Measurements from ENCODE around the gene RGS10.

Gene RGS10

GRCh38 chr10:119517235-119518141 lies 25.0 kb downstream of the RGS10 start:
- no peak for DNase-seq

- no peak for DNase-seq
Measured at GRCh38 chr10:119516381-119517234, 25.9 kb downstream of the RGS10 start.

GRCh38 chr10:119515511-119516045 lies 26.9 kb downstream of the RGS10 start:
- DNase-seq, result no peak

DNA sequence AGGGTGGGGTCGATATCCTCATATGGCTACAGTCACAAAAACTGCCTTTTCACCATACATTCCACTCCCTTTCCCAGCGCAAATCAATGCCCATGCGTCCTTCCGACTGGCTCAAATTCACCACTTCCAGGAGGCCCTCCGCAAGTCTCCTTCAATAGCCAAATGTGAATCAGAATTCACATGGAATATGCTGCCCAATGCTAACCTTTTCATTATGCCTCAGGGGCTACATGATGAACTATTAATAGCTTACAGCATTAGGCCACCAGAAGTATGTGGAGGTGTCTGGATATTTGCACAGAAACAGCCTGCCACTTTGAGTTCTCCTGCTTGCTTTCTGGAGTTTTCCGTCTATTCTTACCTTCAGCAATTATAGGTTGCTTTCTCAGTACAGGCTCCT lies 27.7 kb downstream of the RGS10 start:
- DNase-seq, result no peak

DNA sequence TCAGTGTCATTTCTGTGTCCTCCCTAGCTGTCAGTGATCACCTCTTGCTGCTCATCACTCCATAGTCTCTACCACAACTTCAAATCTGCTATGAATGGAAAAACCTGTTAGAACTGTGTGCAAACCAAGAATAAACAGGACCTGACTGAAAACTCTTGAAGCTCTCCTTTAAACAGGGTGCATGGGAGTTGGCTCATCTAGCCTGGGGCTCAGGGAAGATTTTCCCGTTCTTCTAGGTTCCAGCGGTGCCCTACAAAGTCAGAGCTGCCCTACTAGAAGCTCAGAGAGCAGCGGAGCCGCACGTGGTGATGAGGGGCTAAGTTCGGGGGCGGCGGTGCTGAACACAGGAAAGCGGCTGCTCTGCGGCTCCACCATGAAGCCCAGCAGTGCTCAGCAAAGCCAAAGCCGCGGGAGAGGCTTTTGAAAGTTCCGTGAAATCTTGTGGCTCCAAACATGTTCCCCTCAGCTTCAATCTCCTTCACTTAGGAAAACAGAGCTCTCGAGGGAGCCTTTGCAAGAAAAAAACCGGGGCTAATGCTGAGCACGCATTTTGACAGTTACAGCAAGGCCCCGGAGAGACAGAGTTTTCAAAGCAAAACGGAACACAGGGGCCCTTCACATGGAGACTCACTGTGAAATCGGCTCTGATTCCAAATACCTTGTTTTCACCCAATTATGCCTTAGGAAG lies 30.5 kb downstream of the RGS10 start:
- no peak for DNase-seq

- DNase-seq, result no peak
Measured at GRCh38 chr10:119509909-119510451, 32.5 kb downstream of the RGS10 start.

GRCh38 chr10:119507115-119507514 lies 35.4 kb downstream of the RGS10 start:
- DNase-seq, result no peak

DNA sequence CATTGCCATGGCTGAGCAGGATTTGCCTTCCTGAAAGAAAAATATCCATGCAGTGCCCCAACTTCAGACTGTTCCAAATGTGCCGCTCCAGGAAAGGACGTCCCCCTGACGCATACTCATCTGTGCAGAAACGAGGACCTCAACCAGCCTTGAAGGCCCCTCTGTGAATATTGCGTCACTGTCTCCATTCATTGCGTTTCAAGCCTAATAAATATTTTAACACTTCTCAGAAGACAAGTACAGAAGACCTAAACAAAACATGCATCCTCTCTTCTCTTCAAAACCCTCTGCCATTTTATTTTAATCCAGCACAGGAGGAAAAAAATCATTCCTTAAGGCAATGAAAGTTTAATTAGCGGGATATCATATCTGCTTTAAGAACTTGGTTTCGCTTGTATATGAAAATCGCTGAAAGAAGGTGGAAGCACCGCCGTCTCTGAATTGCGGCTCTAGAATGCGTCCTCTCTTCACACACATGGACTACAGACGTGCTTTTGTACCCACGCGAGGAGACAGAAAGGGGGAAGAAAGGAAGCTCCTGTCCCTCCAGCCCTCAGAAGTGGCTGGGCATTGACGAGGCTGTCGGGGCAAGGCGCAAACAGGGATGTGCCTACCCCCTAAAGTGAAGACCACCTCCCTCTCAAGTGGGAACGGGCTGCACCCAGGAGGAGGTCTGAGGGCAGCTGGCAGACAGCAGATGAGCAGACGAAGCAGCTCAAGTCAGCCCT lies 36.8 kb downstream of the RGS10 start:
- no peak for DNase-seq

DNA sequence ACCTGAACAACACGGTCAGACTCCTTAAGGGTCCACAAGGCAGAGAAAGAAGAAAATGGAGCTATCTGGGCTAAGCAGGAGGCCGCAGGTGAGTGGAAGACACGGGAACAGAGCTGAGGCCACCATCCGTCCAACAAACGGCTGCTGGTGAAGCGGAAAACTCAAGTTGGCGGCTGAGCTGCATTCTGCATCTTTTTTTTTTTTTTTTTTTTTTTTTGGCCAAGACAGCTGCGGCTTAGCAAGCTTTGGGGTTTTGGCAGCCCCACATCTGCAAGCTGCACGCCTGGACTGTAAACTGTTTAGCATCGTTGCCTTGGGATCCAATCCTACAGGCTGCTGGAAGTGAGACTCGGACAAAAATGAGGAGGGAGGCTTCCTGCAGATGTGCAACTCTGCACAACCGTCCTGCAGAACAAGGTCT lies 37.4 kb downstream of the RGS10 start:
- no peak for DNase-seq

DNA sequence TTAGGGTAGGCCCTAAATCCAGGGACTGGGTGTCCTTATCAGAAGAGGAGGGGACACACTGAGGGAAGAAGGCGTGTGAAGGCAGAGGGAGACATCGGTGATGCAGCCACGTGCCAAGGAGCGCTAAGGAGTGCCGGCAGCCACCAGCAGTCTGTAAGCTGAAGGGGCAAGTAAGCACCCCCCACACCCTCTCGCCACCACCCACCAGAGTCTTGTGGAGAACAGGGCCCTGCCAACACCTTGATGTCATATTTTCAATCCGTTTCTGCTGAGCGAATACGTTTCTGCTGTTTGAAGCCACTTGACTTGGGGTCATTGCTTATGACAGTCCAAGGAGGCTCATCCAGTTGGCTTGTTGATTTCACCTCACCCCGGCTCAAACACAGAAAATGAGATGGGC lies 37.9 kb downstream of the RGS10 start:
- DNase-seq, result no peak

- DNase-seq, result no peak
Measured at GRCh38 chr10:119503821-119504220, 38.7 kb downstream of the RGS10 start.

DNA sequence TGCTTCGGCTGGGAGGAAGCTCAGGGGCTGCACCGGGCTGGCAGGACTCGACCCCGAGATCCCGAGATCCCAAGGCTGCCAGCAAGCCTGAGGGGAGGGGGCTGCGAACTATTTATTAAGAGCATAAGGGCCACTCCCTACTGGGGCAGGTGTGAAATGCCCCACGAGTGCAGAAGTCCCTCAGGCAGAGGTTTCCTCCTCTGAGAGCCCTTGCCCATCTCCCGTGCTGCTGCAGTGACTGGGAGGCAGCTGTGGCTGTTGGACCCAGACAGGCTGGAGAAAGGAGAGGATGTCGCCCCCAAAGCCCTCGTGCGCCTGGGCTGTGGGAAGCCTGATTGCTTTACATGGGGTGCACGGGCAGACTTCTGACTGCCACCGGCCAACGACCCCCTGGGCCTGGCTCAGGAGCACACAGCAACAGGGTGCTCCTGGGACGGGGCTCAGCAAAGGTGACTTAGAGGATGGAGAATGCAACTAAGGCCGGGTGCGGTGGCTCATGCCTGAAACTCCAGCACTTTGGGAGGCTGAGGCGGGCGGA lies 39.8 kb downstream of the RGS10 start:
- no peak for DNase-seq

GRCh38 chr10:119502209-119502608 lies 40.3 kb downstream of the RGS10 start:
- DNase-seq, result no peak

DNA sequence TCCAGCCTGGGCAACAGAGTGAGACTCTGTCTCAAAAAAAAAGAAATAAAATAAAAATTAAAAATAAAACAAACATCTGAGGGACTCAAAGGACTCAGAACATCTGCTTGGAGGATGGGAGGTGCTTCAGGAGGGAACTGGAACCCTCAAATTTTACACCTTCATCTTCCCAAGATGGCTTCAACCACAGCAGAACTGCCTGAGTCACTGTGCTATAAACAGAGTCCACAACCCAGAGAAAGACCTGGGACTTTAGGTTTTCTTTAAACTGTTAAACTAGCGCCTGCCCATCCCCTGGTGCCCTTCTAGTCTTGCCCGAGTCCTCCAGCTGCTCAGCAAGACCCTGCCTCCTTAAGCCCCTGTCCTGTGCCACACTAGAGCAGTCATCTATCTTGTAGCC lies 40.8 kb downstream of the RGS10 start:
- no peak for DNase-seq

DNA sequence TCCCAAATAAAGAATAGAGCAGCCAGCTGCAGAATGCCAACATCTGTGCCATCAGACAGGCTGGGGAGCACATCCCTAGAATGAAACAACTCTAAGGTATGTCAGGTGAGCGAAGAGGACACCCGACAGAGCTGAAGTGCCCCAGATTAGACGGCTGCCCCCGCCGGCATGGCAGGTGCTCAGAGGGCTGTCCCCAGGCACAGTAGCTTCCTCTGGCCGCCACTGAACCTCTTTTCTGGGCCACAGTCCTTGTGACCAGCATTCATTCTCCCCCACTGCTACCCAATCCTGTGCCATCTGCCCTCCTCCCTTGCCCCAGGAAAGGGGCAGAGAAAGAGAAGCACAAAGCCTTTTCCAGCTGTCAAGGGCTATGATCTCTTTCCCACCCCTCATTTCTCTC lies 41.7 kb downstream of the RGS10 start:
- DNase-seq, result no peak

- DNase-seq, result no peak
Measured at GRCh38 chr10:119500123-119500795, 42.3 kb downstream of the RGS10 start.

DNA sequence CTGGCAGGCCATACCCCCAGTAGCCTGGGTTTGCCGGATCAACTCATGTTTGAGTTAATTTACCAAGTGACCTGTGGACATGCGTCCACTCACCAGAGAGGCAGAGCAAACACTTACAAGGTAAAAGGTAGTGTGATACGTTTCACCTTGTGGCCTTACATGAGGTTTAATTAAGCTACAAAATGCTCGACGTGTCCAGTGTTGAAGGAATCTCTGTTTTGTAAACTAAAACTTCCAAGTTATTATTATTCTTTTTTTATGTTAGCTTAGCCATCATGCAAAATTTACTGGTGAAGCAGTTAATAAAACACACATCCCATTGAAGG lies 42.9 kb downstream of the RGS10 start:
- no peak for DNase-seq

GRCh38 chr10:119498889-119499676 lies 43.4 kb downstream of the RGS10 start:
- no peak for DNase-seq

DNA sequence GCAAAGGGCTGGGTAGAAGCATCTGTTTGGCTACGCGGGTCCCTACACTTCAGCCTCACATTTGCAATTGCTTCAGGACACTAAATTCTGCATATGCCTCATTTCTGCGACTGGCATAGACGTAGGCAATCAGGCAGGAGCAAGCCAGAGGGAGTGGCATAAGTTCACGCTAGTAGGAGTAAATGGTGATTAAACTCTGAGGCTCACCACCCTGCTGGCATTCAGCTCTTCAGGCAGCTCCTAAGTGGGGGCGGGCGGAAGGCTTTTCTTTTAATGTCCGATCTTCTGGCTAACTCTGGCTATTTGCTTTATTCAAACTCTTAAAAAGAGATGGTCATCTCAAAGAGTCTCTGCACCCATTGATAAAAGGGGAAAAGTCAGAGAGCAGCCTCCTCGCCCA lies 45.3 kb downstream of the RGS10 start:
- DNase-seq, result no peak

DNA sequence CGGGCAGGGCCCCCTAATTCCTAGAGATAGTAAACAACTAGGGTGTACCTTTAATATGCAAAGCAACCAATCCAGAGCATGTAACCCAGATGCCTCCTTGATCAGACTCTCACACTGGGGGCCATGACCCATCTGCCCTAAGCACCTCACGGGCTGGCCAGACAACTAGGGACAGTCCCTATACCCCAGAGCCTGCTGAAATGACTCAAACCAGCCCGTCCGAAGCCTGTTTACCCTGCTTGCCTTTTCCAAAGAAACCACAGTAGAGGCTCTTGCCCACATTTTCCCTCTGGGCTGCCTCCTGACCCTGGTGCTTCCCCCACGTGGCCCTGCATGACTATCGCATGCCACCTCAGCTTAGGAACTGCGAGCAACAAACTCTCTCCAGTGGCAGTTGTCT lies 46.2 kb downstream of the RGS10 start:
- DNase-seq, result no peak

- DNase-seq, result no peak
Measured at GRCh38 chr10:119495545-119495944, 47.0 kb downstream of the RGS10 start.
